Parathyroid adenoma (tissue), 2 donors: Measurements from ENCODE around the gene TAS2R20.

Source experiments
- H2AFZ ChIP-seq: fragments of 300-600 bp; sonication (generic); one replicate; pipeline ENCODE4 v1.7.0; 2017; ENCODE audit warnings: antibody characterized with exemption, mild to moderate bottlenecking
- H3K27ac ChIP-seq: fragments of 300-600 bp; sonication (generic); one replicate; pipeline ENCODE4 v1.7.0; 2017
- H3K27me3 ChIP-seq: fragments of 300-600 bp; sonication (generic); one replicate; pipeline ENCODE4 v1.7.0; 2017; ENCODE audit warnings: low read length; ENCODE audit not compliant: control insufficient read depth, insufficient read depth
- H3K36me3 ChIP-seq: fragments of 300-600 bp; sonication (generic); one replicate; pipeline ENCODE4 v1.7.0; 2017; ENCODE audit warnings: low read length; ENCODE audit not compliant: control insufficient read depth, insufficient read depth
- H3K4me1 ChIP-seq: fragments of 300-600 bp; sonication (generic); one replicate; pipeline ENCODE4 v1.7.0; 2017; ENCODE audit warnings: control low read depth
- H3K4me2 ChIP-seq: fragments of 300-600 bp; sonication (generic); one replicate; pipeline ENCODE4 v1.7.0; 2017; ENCODE audit warnings: low read length
- H3K4me3 ChIP-seq: fragments of 300-600 bp; sonication (generic); one replicate; pipeline ENCODE4 v1.7.0; 2017; ENCODE audit warnings: low read depth, low read length
- H3K79me2 ChIP-seq: fragments of 300-600 bp; sonication (generic); one replicate; pipeline ENCODE4 v1.7.0; 2017; ENCODE audit warnings: control low read depth
- H3K9ac ChIP-seq: fragments of 300-600 bp; sonication (generic); one replicate; pipeline ENCODE4 v1.7.0; 2017; ENCODE audit warnings: mild to moderate bottlenecking
- H3K9me3 ChIP-seq: fragments of 300-600 bp; sonication (generic); one replicate; pipeline ENCODE4 v1.7.0; 2017; ENCODE audit warnings: low read length; ENCODE audit not compliant: control insufficient read depth
- CTCF ChIP-seq: fragments of 300-600 bp; sonication (generic); IDR thresholded peaks from one replicate; pipeline ENCODE4 v1.7.0; 2017; ENCODE audit warnings: antibody characterized with exemption, mild to moderate bottlenecking
- donor health status: primary hyperparathyroidism.

Gene TAS2R20

GRCh38 chr12:11014234-11014633 is 16.1 kb upstream of the TAS2R20 start:
- no peak overlapping the region for H3K27ac ChIP-seq
- peaks cover 4% of the 10 kb centered on the region for H3K79me2 ChIP-seq
- no peak for TF ChIP-seq CTCF
- no peaks in the 10 kb centered on the region for H3K36me3 ChIP-seq
- H3K27me3 ChIP-seq = no peaks in the 10 kb centered on the region
- no peak overlapping the region for H3K4me2 ChIP-seq
- H3K4me1 ChIP-seq = no peaks in the 10 kb centered on the region
- no peaks in the 10 kb centered on the region for H3K9me3 ChIP-seq
- H2AFZ ChIP-seq = no peak overlapping the region
- no peak overlapping the region for H3K4me3 ChIP-seq
- H3K9ac ChIP-seq = no peak overlapping the region

GRCh38 chr12:11007608-11008007 is 9.5 kb upstream of the TAS2R20 start:
- no peak for TF ChIP-seq CTCF
- no peaks in the 10 kb centered on the region for H3K9me3 ChIP-seq
- H3K27me3 ChIP-seq = no peaks in the 10 kb centered on the region
- no peak overlapping the region for H3K4me3 ChIP-seq
- no peaks in the 10 kb centered on the region for H3K36me3 ChIP-seq
- no peak overlapping the region for H2AFZ ChIP-seq
- H3K4me1 ChIP-seq = no peaks in the 10 kb centered on the region
- no peak overlapping the region for H3K4me2 ChIP-seq
- no peak overlapping the region for H3K9ac ChIP-seq
- H3K27ac ChIP-seq = no peak overlapping the region
- no peaks in the 10 kb centered on the region for H3K79me2 ChIP-seq

GRCh38 chr12:10994307-10994706 is 3.8 kb downstream of the TAS2R20 start:
- no peak overlapping the region for H2AFZ ChIP-seq
- H3K9ac ChIP-seq = no peak overlapping the region
- no peaks in the 10 kb centered on the region for H3K27me3 ChIP-seq
- H3K9me3 ChIP-seq = no peaks in the 10 kb centered on the region
- no peak overlapping the region for H3K27ac ChIP-seq
- TF ChIP-seq CTCF = no peak
- H3K79me2 ChIP-seq = peaks cover 3% of the 10 kb centered on the region
- no peak overlapping the region for H3K4me3 ChIP-seq
- no peaks in the 10 kb centered on the region for H3K4me1 ChIP-seq
- H3K4me2 ChIP-seq = no peak overlapping the region
- no peaks in the 10 kb centered on the region for H3K36me3 ChIP-seq

- Histone ChIP-seq H3K27me3 (no peaks in the 10 kb centered on the region), H3K36me3 (no peaks in the 10 kb centered on the region), H3K9ac (no peak overlapping the region), H3K9me3 (no peaks in the 10 kb centered on the region), H2AFZ (no peak overlapping the region), H3K79me2 (peaks cover 3% of the 10 kb centered on the region), H3K27ac (no peak overlapping the region), H3K4me3 (no peak overlapping the region), H3K4me1 (no peaks in the 10 kb centered on the region), H3K4me2 (no peak overlapping the region)
- TF ChIP-seq CTCF = no peak
These were observed 9.0 kb downstream of the TAS2R20 start for GRCh38 chr12:10989107-10989506.

- TF ChIP-seq CTCF = no peak
- H3K4me2 ChIP-seq = no peak within 1 kb of the TSS
- H3K4me3 ChIP-seq = no peak within 1 kb of the TSS
- H3K4me1 ChIP-seq = no peaks in the 10 kb centered on the region
- H3K79me2 ChIP-seq = peaks cover 3% of the 10 kb centered on the region
- H3K27me3 ChIP-seq = no peaks in the 10 kb centered on the region
- H2AFZ ChIP-seq = no peak within 1 kb of the TSS
- no peak within 1 kb of the TSS for H3K27ac ChIP-seq
- H3K36me3 ChIP-seq = no peaks in the 10 kb centered on the region
- no peaks in the 10 kb centered on the region for H3K9me3 ChIP-seq
- no peak within 1 kb of the TSS for H3K9ac ChIP-seq
These were observed 11.3 kb downstream of the TAS2R20 start, which contains the start of gene TAS2R50 for GRCh38 chr12:10986812-10987211. TAS2R50 (minus strand) TSS chr12:10986912; CDS start chr12:10986860, 52 bp downstream.
